Activated CD4-positive, alpha-beta T cell treated with anti-CD3 and anti-CD28 coated beads, Interleukin-2, amount 50 U/mL, for 48 hours (primary cell): Measurements from ENCODE around the gene PTPN5.
"Not testable (repeated sequence)": the region's sequence is repeated elsewhere in the genome, so short reads cannot be mapped to it uniquely, and the experiment has no call there.

ENCODE experiments used
- DNase-seq, 2 experiments: peaks; one replicate each; pipeline ENCODE4 v3.0.0-alpha.2; 2020

The PTPN5 gene

DNA sequence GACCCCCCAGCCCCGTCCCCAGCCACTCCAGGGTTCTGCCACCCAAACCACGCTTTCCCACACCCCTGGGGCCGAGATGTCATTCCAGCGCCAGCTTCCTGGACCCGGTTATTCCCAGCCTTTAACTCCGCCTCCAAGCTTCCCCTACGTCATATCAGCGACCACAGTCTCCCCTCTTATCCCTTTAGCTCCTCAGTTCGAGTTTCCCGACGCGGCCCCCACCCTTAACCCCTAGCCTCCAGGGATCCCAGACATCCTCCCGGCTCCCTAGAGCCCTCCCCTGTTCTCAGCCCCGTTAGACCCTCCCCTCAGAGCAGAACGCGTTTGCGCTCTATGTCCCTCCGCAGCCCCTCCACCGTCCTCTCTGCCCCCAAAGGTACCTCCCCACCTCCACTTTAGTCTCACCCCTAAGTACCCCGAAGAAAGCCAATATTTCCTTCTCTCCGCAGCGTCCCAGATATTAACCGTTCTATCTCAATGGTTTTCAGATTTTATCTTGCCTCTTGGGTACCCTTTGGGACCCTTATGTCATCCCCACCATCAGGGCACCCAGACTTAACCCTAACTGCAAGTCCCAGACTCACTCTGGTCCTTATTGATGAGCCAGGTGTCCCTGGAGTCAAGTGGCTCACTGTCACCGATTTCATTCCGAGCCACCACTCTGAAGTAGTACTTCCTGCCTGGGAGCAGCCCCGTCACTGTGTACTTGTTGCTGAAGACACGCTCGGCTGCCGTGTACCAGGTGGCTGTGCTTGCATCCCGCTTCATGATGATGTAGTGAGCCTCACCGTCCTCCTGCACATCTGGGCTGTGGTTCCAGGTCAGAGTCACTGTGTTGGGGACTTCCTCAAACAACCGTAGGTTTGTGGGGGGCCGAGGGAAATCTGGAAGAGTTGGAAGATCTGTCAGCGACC, 85.0 kb downstream of the PTPN5 start:
- DNase-seq, result peak; percentile 32 to 50

DNA sequence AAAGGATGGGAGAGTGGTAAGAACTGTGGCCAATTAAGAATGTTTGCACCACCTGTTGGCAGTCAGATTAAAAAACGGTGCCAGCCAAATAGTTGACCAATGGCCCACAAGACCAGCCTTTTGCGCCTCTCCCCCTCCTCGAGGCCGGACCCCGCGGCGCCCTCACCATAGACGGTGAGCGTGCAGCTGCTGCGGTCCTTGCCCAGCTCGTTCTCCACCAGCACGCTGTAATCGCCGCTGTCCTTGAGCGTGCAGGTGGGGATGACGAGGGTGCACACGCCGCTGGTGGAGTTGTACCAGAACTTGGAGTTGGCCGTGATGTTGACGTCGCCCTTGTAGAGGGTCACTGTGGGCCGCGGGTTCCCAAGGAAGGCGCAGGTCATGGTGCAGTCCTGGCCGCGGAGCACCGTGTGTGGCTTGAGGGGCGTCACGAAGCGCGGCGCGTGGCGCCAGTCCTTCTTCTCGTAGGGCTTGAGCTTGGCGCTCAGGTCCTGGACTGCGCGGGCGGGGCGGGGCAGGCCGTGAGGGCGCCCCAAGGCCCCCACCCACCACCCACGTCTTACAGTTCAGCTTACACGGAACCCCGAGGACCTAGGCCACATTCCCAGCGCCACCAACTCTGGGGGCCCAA, 85.8 kb downstream of the PTPN5 start:
- DNase-seq, result peak in 1 of 2 experiments; percentile 33

GRCh38 chr11:18704698-18705097, 86.9 kb downstream of the PTPN5 start:
- no peak for DNase-seq

GRCh38 chr11:18704045-18704645, 87.5 kb downstream of the PTPN5 start:
- DNase-seq, result no peak

DNA sequence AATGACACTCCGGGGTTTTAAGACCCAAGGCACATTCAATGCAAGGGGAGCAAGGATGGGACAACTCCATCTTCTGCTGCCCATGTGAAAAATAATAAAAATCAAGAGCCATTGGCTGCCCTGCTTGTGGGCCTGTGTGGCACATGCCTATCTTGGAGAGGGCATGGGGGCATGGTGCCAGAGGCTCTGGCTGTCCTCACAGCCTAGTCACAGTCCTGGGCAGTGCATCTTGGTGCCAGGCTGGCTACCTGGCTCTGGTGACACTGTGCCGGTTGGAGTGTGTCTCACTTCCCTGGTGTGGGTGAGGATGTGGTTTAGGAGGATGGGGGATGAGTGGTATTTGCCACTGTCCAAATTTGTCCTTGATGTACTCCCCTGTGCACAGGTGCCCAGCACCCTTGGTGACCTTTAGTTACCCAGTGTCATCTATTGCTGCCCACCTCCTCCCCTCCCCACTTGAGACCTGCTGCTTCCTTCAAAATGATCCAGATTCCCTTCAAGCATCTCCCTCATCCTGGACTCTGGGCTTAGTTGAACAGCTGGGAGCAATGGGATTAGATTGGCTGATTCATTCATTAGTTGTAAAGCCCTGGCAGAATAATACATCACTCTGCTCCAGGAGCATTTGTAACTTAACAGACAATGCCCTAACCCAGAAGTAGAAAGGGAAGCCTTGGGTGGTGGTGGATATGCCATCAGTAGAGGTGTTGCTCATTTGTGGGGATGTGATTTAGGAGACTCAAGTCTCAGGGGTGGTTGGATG, 88.4 kb downstream of the PTPN5 start:
- no peak for DNase-seq

- no peak for DNase-seq
Observed at GRCh38 chr11:18701614-18702216, 89.9 kb downstream of the PTPN5 start.

- no peak for DNase-seq
Observed at GRCh38 chr11:18700872-18701271, 90.7 kb downstream of the PTPN5 start.

GRCh38 chr11:18700375-18700774, 91.2 kb downstream of the PTPN5 start:
- DNase-seq, result no peak

- DNase-seq, result no peak
Observed at GRCh38 chr11:18699848-18700261, 91.7 kb downstream of the PTPN5 start.

DNA sequence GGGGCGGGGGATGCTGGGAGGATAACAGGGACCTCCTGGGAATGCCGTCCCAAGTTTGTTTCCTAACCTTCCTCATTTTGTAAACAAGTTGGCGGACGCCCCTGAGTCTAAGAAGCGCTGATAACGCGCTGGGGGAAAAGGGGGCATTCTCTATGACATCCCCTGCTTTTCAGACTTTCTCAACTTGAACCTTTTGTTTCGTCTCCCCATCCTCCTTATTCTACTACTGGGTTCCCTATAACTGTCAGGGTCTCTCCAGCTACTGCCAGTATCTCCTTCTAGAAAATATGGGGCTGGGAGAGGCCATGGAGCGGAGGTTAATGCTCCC, 92.4 kb downstream of the PTPN5 start:
- DNase-seq, result no peak

DNA sequence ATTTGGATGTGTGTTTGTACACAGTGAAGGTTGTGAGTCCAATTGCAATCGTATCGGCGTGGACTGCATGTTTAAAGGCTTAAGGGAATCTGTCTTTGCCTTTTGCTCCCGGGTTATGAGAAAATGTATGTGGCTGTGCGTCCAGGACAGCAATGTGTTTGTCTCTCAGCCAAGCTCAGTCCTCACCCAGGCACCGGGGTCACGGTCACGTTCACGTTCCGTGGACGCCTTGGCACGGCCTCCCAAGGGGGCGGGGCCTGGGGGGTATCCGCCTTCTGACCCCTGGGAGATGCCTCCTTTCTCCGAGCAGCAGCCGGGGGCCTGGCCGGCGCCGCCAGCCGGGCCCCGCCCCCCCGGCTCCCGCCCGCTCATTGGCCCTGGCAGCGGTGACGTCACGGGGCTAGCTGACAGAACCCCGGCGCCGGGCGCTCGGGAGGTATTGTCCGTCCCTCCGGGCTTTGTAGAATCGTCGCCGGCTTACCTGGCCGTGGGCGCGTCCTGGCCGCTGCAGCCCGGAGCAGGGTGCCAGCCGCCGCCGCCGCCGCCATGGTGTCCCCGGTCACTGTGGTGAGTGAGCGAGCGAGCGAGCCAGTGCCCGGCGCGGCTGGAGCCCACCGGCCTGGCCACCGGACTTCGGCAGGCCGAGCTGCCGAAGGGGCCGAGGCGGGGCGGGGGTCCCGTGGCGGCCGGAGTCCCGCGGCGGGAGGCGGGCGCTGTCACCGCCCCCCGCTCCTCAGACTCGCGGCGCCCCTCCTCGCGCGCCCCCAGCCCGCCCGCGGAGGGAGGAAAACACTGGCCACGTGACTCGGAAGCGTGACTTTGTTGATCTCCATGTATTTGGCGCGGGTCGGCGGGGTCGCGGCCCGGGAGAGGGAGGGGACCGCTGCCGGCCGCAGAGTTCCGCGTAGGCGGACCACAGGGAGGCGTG, 93.0 kb downstream of the PTPN5 start, which contains the start of gene TMEM86A:
Gene TMEM86A, plus strand, starts transcription at position 439 of the 928 bp plus-strand sequence. Its CDS starts 108 bp downstream, at position 547.
- DNase-seq, result peak; percentile 91 to 92

- DNase-seq, result no peak
Observed at GRCh38 chr11:18697576-18697975, 94.0 kb downstream of the PTPN5 start.

GRCh38 chr11:18696638-18697225, 94.9 kb downstream of the PTPN5 start:
- DNase-seq, result no peak

- DNase-seq, result no peak
Observed at GRCh38 chr11:18692941-18693760, 98.4 kb downstream of the PTPN5 start.

DNA sequence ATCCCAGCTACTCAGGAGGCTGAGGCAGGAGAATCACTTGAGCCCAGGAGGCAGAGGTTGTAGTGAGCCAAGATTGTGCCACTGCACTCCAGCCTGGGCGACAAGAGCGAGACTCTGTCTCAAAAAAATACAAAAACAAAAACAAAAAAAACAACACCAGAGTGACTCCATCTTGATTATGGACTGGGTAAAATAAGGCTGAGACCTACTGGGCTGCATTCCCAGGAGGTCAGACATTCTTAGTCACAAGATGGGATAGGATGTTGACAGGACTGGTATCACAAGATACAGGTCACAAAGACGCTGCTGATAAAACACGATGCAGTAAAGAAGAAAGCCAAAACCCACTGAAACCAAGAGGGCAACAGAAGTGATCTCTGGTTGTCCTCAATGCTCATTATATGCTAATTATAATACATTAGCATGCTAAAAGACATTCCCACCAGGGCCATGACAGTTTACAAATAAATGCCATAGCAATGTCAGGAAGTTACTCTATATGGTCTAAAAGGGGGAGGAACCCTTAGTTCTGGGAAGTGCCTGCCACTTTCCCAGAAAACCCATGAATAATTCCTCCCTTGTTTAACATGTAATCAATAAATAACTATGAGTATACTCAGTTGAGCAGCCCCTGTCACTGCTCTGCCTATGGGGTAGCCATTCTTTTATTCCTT, 100.0 kb downstream of the PTPN5 start:
- DNase-seq, result not testable (repeated sequence)

DNA sequence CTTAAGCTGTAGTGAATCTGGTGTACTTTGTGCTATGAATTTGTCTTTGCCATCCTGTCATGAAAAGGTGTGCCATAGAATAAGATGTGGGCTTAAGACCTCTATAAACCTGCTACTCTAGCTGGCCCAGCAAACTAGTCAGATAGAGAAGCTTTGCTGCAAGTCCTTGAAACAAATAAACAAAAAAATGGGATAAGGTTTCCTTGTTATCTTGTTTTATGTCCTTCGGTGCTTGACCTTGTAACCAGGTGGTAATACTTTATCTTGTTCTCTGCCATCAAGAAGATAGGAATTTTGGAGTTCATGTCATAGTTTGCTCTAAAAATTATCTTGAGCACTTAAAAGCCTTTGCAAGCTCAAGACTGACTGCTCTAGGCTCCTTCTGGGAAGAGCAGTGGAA, 107.3 kb downstream of the PTPN5 start:
- no peak for DNase-seq

GRCh38 chr11:18682466-18682865, 109.1 kb downstream of the PTPN5 start:
- DNase-seq, result no peak

DNA sequence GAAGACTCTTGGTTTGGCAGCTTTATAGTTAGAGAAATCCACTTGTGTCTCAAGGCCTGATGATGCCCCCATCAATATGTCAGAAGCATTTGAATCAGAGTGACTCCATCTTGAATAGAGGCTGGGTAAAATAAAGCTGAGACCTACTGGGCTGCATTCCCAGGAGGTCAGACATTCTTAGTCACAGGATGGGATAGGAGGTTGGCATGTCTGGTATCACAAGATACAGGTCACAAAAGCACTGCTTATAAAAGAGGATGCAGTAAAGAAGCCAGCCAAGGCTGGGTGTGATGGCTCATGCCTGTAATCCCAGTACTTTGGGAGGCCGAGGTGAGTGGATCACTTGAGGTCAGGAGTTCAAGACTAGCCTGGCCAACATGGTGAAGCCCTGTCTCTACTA, 109.6 kb downstream of the PTPN5 start:
- DNase-seq, result not testable (repeated sequence)
